Measurements from ENCODE around the gene TSPAN32. TPM values are rescaled to one million over a fixed set of nuclear protein-coding genes. Genes with fewer than 3 reads are reported as not detected.

Gene TSPAN32
- polyA plus RNA-seq, 3 donors from 2014 or later, result 132 to 223 (median 200) TPM

GRCh38 chr11:2313051-2313951 lies 11.5 kb downstream of the TSPAN32 start:
- Mint-ChIP-seq H3K27ac (peak overlapping the region in 2 of 6 donors; percentile 12 to 35), H3K27me3 (ENCODE audit: low read depth in 3 of 3) (peaks cover 0 to 2% (median 0%) of the 10 kb centered on the region in 3 donors), H3K9me3 (no peaks in the 10 kb centered on the region), H3K4me1 (peaks cover 19 to 21% of the 10 kb centered on the region in 2 donors), H3K4me3 (no peak overlapping the region), H3K36me3 (peaks cover 0 to 3% (median 0%) of the 10 kb centered on the region in 3 donors)
- no peak for DNase-seq

GRCh38 chr11:2314136-2314524 lies 12.3 kb downstream of the TSPAN32 start:
- no peak overlapping the region for H3K4me3 Mint-ChIP-seq
- H3K27ac Mint-ChIP-seq, result no peak overlapping the region
- DNase-seq, result no peak
- no peaks in the 10 kb centered on the region for H3K9me3 Mint-ChIP-seq
- peaks cover 22 to 24% of the 10 kb centered on the region in 2 donors for H3K4me1 Mint-ChIP-seq
- peaks cover 0 to 2% (median 0%) of the 10 kb centered on the region in 3 donors for H3K27me3 Mint-ChIP-seq (ENCODE audit: low read depth in 3 of 3)
- peaks cover 0 to 3% (median 0%) of the 10 kb centered on the region in 3 donors for H3K36me3 Mint-ChIP-seq

DNA sequence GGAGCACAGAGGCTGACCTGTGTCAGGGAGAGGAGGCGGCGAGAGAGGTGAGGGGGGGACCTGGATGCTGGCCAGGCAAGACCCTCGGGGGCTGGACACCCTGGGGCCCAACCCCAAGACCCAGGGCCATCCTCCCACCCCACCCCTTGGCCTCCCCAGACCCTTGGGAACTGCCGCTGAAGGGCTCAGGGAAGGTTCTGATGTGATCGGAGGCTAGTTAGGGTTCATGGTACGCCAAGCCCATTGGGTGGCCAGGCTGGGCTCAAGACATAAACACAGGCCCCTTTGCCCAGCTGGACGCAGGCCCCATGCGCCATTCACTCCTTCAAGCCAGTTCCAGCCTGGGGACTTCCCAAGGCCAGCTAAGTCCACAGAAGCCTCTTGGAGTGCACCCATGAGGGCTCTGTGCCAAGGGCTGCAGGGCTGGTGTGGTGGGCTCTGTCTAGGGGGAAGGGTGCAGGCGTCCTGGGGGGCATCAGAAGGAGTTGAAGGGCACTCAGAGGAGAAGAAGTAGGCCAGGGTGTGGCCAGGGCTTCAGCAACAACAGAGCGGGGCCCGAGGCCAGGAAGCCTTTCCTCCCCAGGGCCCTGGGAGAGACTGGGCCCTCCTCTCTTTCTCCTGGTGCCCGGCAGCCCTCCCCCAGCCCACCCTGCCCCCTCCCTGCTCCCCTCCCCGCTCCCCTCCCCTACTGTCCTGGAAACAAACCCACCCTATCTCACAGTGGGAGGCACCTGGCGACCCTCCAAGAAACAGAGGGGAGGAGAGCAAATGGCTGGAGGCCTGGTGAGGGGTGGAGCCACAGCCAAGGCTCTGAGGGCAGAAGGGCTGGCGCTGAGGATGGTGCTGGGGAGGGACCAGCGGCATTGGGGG lies 12.9 kb downstream of the TSPAN32 start:
- Mint-ChIP-seq H3K36me3 (peaks cover 0 to 3% (median 0%) of the 10 kb centered on the region in 3 donors), H3K4me3 (no peak overlapping the region), H3K9me3 (peaks cover 0 to under 1% (median 0%) of the 10 kb centered on the region in 6 donors), H3K27ac (peak overlapping the region in 2 of 6 donors; percentile 7 to 48), H3K27me3 (ENCODE audit: low read depth in 3 of 3) (peaks cover 0 to 2% (median 0%) of the 10 kb centered on the region in 3 donors), H3K4me1 (peaks cover 22 to 24% of the 10 kb centered on the region in 2 donors)
- DNase-seq, result no peak

GRCh38 chr11:2315395-2316168 lies 13.8 kb downstream of the TSPAN32 start:
- Mint-ChIP-seq H3K27me3 (ENCODE audit: low read depth in 3 of 3) (peaks cover 0 to 2% (median 2%) of the 10 kb centered on the region in 3 donors), H3K4me1 (peaks cover 22 to 24% of the 10 kb centered on the region in 2 donors)
- no peak for DNase-seq

GRCh38 chr11:2316169-2316962 lies 14.6 kb downstream of the TSPAN32 start:
- Mint-ChIP-seq H3K4me1 (peaks cover 22 to 24% of the 10 kb centered on the region in 2 donors), H3K27me3 (ENCODE audit: low read depth in 3 of 3) (peaks cover 0 to 2% (median 2%) of the 10 kb centered on the region in 3 donors), H3K27ac (peak overlapping the region in 1 of 6 donors; percentile 12), H3K36me3 (peaks cover 0 to 3% (median 0%) of the 10 kb centered on the region in 3 donors), H3K9me3 (peaks cover 0 to 2% (median 0%) of the 10 kb centered on the region in 6 donors), H3K4me3 (peak overlapping the region in 1 of 5 donors; percentile 18)
- no peak for DNase-seq

More at GRCh38 chr11:2315395-2316168, 13.8 kb downstream of the TSPAN32 start:
- H3K4me3 Mint-ChIP-seq, result no peak overlapping the region
- H3K9me3 Mint-ChIP-seq, result peaks cover 0 to 2% (median 0%) of the 10 kb centered on the region in 6 donors
- H3K27ac Mint-ChIP-seq, result no peak overlapping the region
- H3K36me3 Mint-ChIP-seq, result peaks cover 0 to 3% (median 0%) of the 10 kb centered on the region in 3 donors

GRCh38 chr11:2316963-2317244 lies 15.1 kb downstream of the TSPAN32 start:
- Mint-ChIP-seq H3K4me3 (peak overlapping the region in 1 of 5 donors; percentile 33), H3K27ac (peak overlapping the region in 5 of 6 donors; percentile 12 to 80 (median 44)), H3K4me1 (peaks cover 20 to 24% of the 10 kb centered on the region in 2 donors), H3K27me3 (ENCODE audit: low read depth in 3 of 3) (peaks cover under 1 to 2% (median 2%) of the 10 kb centered on the region in 3 donors), H3K9me3 (peaks cover 0 to 2% (median 0%) of the 10 kb centered on the region in 6 donors), H3K36me3 (peaks cover 0 to 3% (median 0%) of the 10 kb centered on the region in 3 donors)
- DNase-seq, result no peak

DNA sequence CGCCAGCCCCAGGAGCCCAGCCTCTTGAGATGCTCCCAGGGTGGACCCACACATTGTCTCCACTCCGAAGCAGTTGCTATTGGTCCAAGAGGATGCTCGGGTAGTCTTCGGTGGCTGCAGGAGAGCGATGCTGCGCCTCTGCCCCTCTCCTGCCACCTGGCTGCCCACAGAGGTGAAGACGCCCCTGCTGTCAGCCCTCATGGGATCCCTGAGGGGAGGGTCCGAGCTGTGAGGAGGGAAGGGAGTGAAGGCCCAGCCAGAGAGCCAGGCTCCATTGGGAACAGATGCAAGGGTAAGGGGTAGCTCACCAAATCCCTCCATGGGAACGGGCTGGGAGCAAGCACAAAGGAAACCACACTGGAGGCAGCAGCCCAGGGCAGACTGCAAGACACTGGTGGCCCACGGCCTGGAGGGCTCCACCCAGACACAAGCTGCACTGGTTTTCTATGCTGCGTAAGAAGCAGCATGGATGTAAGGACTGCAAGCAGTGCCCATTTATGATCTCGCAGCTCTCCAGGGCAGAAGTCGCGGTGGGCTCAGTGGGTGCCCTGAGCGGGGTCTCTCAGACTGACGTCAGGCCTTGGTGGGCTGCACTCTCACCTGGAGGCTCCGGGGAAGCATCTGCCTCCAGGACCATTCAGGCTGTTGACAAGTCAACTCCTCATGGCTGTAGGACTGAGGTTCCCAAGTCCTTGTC lies 15.7 kb downstream of the TSPAN32 start:
- Mint-ChIP-seq H3K27ac (peak overlapping the region in 4 of 6 donors; percentile 12 to 67 (median 32)), H3K4me1 (peaks cover 20 to 24% of the 10 kb centered on the region in 2 donors), H3K4me3 (no peak overlapping the region), H3K9me3 (peaks cover 0 to 6% (median under 1%) of the 10 kb centered on the region in 6 donors), H3K27me3 (ENCODE audit: low read depth in 3 of 3) (peaks cover 2 to 7% (median 2%) of the 10 kb centered on the region in 3 donors), H3K36me3 (peaks cover 0 to 3% (median 0%) of the 10 kb centered on the region in 3 donors)
- no peak for DNase-seq

- Mint-ChIP-seq H3K9me3 (peaks cover 0 to 10% (median under 1%) of the 10 kb centered on the region in 6 donors), H3K4me1 (peaks cover 20 to 24% of the 10 kb centered on the region in 2 donors), H3K36me3 (peaks cover 0 to 3% (median 0%) of the 10 kb centered on the region in 3 donors), H3K27me3 (ENCODE audit: low read depth in 3 of 3) (peaks cover 2 to 11% (median 2%) of the 10 kb centered on the region in 3 donors), H3K27ac (peak overlapping the region in 2 of 6 donors; percentile 64 to 67), H3K4me3 (peak overlapping the region in 3 of 5 donors; percentile 11 to 33 (median 12))
- DNase-seq, result no peak
Observed at GRCh38 chr11:2318123-2318522, 16.3 kb downstream of the TSPAN32 start.

DNA sequence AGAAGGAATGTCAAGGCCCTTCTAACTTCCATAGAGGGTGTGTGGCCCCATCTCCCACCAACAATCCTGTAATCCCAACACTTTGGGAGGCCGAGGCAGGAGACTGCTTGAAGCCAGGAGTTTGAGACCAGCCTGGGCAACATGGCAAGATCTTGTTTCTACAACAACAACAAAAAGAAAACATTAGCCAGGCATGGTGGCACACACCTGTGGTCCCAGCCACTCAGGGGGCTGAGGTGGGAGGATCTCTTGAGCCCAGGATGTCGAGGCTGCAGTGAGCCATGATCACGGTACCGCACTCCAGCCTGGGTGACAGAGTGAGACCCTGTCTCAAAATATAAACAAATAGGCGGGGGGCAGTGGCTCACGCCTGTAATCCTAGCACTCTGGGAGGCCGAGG lies 16.9 kb downstream of the TSPAN32 start:
- Mint-ChIP-seq H3K4me3 (no peak overlapping the region), H3K36me3 (peaks cover 0 to 3% (median 0%) of the 10 kb centered on the region in 3 donors), H3K9me3 (peaks cover 0 to 10% (median under 1%) of the 10 kb centered on the region in 6 donors), H3K27me3 (ENCODE audit: low read depth in 3 of 3) (peaks cover 2 to 11% (median 2%) of the 10 kb centered on the region in 3 donors), H3K4me1 (peaks cover 20 to 24% of the 10 kb centered on the region in 2 donors), H3K27ac (peak overlapping the region in 1 of 6 donors; percentile 49)
- no peak for DNase-seq

GRCh38 chr11:2319791-2320472 lies 18.1 kb downstream of the TSPAN32 start:
- Mint-ChIP-seq H3K27ac (no peak overlapping the region), H3K9me3 (peaks cover 0 to 10% (median under 1%) of the 10 kb centered on the region in 6 donors), H3K36me3 (peaks cover 0 to 3% (median 0%) of the 10 kb centered on the region in 3 donors), H3K27me3 (ENCODE audit: low read depth in 3 of 3) (peaks cover 2 to 15% (median 5%) of the 10 kb centered on the region in 3 donors), H3K4me1 (peaks cover 20 to 24% of the 10 kb centered on the region in 2 donors), H3K4me3 (no peak overlapping the region)
- no peak for DNase-seq

DNA sequence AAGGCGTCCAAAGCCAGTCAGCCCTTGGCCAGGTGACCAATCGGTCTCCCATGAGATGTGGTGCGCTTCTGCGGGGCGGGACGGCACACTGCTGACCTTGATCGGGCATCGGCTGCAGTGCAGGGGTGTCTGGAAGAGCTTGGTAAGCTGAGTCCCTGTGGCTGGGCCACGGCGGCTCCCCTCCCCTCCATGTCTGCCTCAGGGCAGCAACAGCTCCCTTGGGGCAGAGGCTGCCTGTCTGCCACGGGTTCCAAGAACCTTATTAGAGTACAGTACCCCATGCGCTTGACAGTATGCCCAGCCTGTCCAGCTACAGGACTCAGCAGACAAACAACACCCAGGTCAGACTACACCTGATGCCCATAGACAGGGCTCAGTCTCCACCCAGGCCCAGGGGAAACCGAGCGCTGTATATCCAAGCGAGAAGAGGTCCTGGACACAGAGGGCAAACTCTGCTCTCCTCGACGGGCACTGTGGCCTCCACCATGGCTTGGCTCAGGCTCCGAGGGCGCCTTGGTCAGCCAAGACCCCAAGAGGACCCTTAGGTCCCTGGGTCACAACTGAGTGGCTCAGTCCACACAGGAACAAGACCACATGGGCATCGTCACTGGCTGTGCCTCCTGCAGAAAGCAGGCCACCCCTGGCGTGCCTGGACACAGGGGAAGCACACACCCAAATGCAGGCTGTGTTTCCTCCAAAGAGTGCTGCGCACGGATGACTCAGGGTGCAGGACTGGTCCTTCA lies 18.9 kb downstream of the TSPAN32 start:
- Mint-ChIP-seq H3K27ac (no peak overlapping the region), H3K4me1 (peaks cover 20 to 24% of the 10 kb centered on the region in 2 donors), H3K9me3 (peaks cover 0 to 10% (median under 1%) of the 10 kb centered on the region in 6 donors), H3K27me3 (ENCODE audit: low read depth in 3 of 3) (peaks cover 2 to 16% (median 7%) of the 10 kb centered on the region in 3 donors), H3K4me3 (no peak overlapping the region), H3K36me3 (peaks cover 0 to 3% (median 0%) of the 10 kb centered on the region in 3 donors)
- DNase-seq, result no peak
